Gastrocnemius medialis (tissue), 4 donors: ENCODE data around the gene VCAN. TPM values are rescaled to one million over a fixed set of nuclear protein-coding genes. Genes with fewer than 3 reads are reported as not detected.

Experiments used
- ATAC-seq, 2 donors: fragments of 150-250 bp; one replicate each; pipeline ENCODE4 v1.9.1; 2016
- DNase-seq, 2 donors: peaks; one replicate each; pipeline ENCODE4 v3.0.0-alpha.2; 2019
- H3K27ac ChIP-seq, 4 donors: fragments of 200-600 bp; sonication (generic); 1 replicate in 1 of 4; 2 replicates in 3 of 4; pipeline ENCODE4 v1.5.1; 2016 to 2018; ENCODE audit warnings: mild to moderate bottlenecking in 2 of 4, moderate library complexity in 1 of 4
- H3K27me3 ChIP-seq, 3 donors: fragments of 200-600 bp; sonication (generic) in 2 of 3; 1 replicate in 1 of 3; 2 replicates in 2 of 3; pipeline versions ENCODE4 v1.5.1 to v1.6.0; 2016 to 2019; ENCODE audit warnings: mild to moderate bottlenecking in 1 of 3, moderate library complexity in 1 of 3
- H3K36me3 ChIP-seq, 2 donors: fragments of 200-600 bp; sonication (generic) in 1 of 2; one replicate each; pipeline ENCODE4 v1.5.1; 2017 to 2018
- H3K4me1 ChIP-seq, 2 donors: fragments of 200-600 bp; sonication (generic) in 1 of 2; one replicate each; pipeline ENCODE4 v1.5.1; 2016 to 2017; ENCODE audit warnings: mild to moderate bottlenecking in 2 of 2
- H3K4me3 ChIP-seq, 4 donors: fragments of 200-600 bp; sonication (generic) in 3 of 4; 1 replicate in 1 of 4; 2 replicates in 3 of 4; pipeline ENCODE4 v1.5.1; 2016 to 2019; ENCODE audit warnings: mild to moderate bottlenecking in 2 of 4
- H3K9me3 ChIP-seq, 3 donors: fragments of 200-600 bp; sonication (generic) in 2 of 3; 1 replicate in 1 of 3; 2 replicates in 2 of 3; pipeline ENCODE4 v1.5.1; 2016 to 2019
- CTCF ChIP-seq, 5 experiments: fragments of 450-650 bp in 3 of 5; fragments of 200-600 bp in 2 of 5; sonication (generic) in 2 of 5; IDR thresholded peaks in 4 of 5; conservative IDR thresholded peaks in 1 of 5; 1 replicate in 4 of 5; 2 replicates in 1 of 5; pipeline ENCODE4 v1.5.1; 2016 to 2019; ENCODE audit warnings: antibody characterized with exemption in 5 of 5, mild to moderate bottlenecking in 3 of 5, moderate library complexity in 3 of 5
- POLR2A ChIP-seq, 2 donors: fragments of 450-650 bp; IDR thresholded peaks; one replicate each; pipeline ENCODE4 v1.6.1; 2017; ENCODE audit warnings: antibody characterized with exemption in 2 of 2, mild to moderate bottlenecking in 2 of 2, moderate library complexity in 2 of 2
- in situ Hi-C, 4 donors: fragments of 200-750 bp; cut with MboI; loops; one replicate each; pipeline versions ENCODE4 v1.15.0 to v1.8.0; 2017; ENCODE audit warnings: low sequenced_read_pairs in 4 of 4
- intact Hi-C: fragments of 100-400 bp; cut with DNase I; formaldehyde crosslinking; loops from one replicate; pipeline ENCODE4 v1.15.1; 2023; ENCODE audit warnings: low total_unique reads
- total RNA-seq, 4 donors: library from RNA; depleted of rRNA; stranded (reverse); fragments of >200 nt; gene quantifications; one replicate each; pipeline versions ENCODE4 v1.1.0 to v1.2.3, GENCODE V29; 2016

The VCAN gene
- total RNA-seq, 4 donors from 2014 or later, result 5.9 to 29.9 (median 17.4) TPM

- Histone ChIP-seq H3K4me1 (no peaks in the 10 kb centered on the region), H3K27me3 (no peaks in the 10 kb centered on the region), H3K9me3 (no peaks in the 10 kb centered on the region), H3K4me3 (no peak overlapping the region), H3K27ac (no peak overlapping the region), H3K36me3 (no peaks in the 10 kb centered on the region)
- in situ Hi-C loops, result loop anchor here in 1 of 4 donors (25.0 kb wide), 1 partner anchor 917 kb away; no protein-coding TSS in a partner anchor
- no peak for DNase-seq
- TF ChIP-seq CTCF (IDR thresholded peaks at IDR 0.05 in 4 of 5, conservative IDR thresholded peaks at IDR 0.05 in 1 of 5) (no peak), POLR2A (IDR thresholded peaks at IDR 0.05) (no peak)
- no peak for ATAC-seq
- intact Hi-C loops, result no loop called here
Measured at GRCh38 chr5:83554133-83554532, 82.6 kb downstream of the VCAN start.

DNA sequence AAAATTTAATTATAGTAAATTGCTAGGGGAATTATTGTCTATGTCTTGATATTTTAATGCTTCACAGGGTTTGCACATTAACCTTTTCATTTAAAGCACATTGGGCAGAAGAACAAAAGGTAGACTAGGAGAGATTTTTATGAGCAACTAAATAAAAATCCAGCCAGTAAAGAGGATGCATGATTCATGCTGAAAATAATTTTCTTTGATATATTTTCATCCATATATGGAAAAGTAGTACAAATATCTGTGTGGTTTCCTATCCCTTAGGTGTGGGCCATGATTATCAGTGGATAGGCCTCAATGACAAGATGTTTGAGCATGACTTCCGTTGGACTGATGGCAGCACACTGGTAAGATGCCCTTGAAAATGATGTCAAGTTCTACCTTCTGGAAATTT is 83.1 kb downstream of the VCAN start:
- no peaks in the 10 kb centered on the region for H3K4me1 ChIP-seq
- in situ Hi-C loops, result loop anchor here in 1 of 4 donors (25.0 kb wide), 1 partner anchor 917 kb away; no protein-coding TSS in a partner anchor
- TF ChIP-seq POLR2A (IDR thresholded peaks at IDR 0.05) (no peak), CTCF (IDR thresholded peaks at IDR 0.05 in 4 of 5, conservative IDR thresholded peaks at IDR 0.05 in 1 of 5) (no peak)
- no peak overlapping the region for H3K4me3 ChIP-seq
- no peaks in the 10 kb centered on the region for H3K9me3 ChIP-seq
- H3K27ac ChIP-seq, result no peak overlapping the region
- no peaks in the 10 kb centered on the region for H3K27me3 ChIP-seq
- H3K36me3 ChIP-seq, result no peaks in the 10 kb centered on the region
- no peak for ATAC-seq
- DNase-seq, result no peak
- intact Hi-C loops, result no loop called here

DNA sequence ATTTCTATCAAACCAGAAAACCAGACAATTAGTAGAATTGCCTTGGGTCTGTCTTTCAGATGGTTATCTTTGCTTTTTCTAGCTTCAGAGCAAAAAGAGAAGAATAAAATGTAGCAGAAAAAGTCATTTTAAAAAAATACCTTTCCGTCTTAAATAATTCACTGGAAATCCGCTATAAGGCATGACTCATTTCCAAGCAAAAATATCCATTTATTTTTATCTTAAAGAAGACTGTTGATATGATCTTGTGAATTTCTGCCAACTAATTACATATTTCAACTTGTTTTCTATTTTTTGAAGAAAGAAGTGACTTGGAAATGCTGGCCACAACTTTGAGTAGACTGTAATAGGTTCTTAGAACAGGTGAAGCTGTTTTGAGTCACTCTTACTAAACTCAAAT is 83.7 kb downstream of the VCAN start:
- H3K36me3 ChIP-seq, result no peaks in the 10 kb centered on the region
- H3K27ac ChIP-seq, result no peak overlapping the region
- no peaks in the 10 kb centered on the region for H3K27me3 ChIP-seq
- H3K9me3 ChIP-seq, result no peaks in the 10 kb centered on the region
- intact Hi-C loops (no loop called here), in situ Hi-C loops (loop anchor here in 1 of 4 donors (25.0 kb wide), 1 partner anchor 918 kb away; no protein-coding TSS in a partner anchor)
- DNase-seq (no peak), ATAC-seq (no peak)
- H3K4me3 ChIP-seq, result no peak overlapping the region
- no peak for TF ChIP-seq CTCF (IDR thresholded peaks at IDR 0.05 in 4 of 5, conservative IDR thresholded peaks at IDR 0.05 in 1 of 5)
- no peak for TF ChIP-seq POLR2A (IDR thresholded peaks at IDR 0.05)
- no peaks in the 10 kb centered on the region for H3K4me1 ChIP-seq

GRCh38 chr5:83556190-83556589 is 84.6 kb downstream of the VCAN start:
- intact Hi-C loops, result no loop called here
- H3K9me3 ChIP-seq, result no peaks in the 10 kb centered on the region
- DNase-seq (no peak), ATAC-seq (no peak)
- TF ChIP-seq POLR2A (IDR thresholded peaks at IDR 0.05), result no peak
- TF ChIP-seq CTCF (IDR thresholded peaks at IDR 0.05 in 4 of 5, conservative IDR thresholded peaks at IDR 0.05 in 1 of 5), result no peak
- H3K4me3 ChIP-seq, result no peak overlapping the region
- in situ Hi-C loops, result loop anchor here in 1 of 4 donors (25.0 kb wide), 1 partner anchor 919 kb away; no protein-coding TSS in a partner anchor
- H3K27ac ChIP-seq, result no peak overlapping the region
- H3K36me3 ChIP-seq, result no peaks in the 10 kb centered on the region
- H3K27me3 ChIP-seq, result no peaks in the 10 kb centered on the region
- no peaks in the 10 kb centered on the region for H3K4me1 ChIP-seq
